HFF-Myc (cell line): ENCODE data around the gene ZNF20.

Source experiments
- DNase-seq: peaks from one replicate; pipeline ENCODE4 v3.0.0-alpha.2; 2011; ENCODE audit warnings: low read depth; ENCODE audit errors: extremely low read depth
- H3K4me3 ChIP-seq: replicated peaks from 2 replicates; pipeline ENCODE4 v1.5.1; 2011; ENCODE audit warnings: low read depth, mild to moderate bottlenecking, control low read depth, low read length
- TF ChIP-seq, protein P1 (sequence below): IDR thresholded peaks from 2 replicates; pipeline ENCODE4 v1.5.1; 2012; ENCODE audit warnings: mild to moderate bottlenecking, low read depth, low read length, control low read depth; ENCODE audit errors: missing control alignments

Gene ZNF20

DNA sequence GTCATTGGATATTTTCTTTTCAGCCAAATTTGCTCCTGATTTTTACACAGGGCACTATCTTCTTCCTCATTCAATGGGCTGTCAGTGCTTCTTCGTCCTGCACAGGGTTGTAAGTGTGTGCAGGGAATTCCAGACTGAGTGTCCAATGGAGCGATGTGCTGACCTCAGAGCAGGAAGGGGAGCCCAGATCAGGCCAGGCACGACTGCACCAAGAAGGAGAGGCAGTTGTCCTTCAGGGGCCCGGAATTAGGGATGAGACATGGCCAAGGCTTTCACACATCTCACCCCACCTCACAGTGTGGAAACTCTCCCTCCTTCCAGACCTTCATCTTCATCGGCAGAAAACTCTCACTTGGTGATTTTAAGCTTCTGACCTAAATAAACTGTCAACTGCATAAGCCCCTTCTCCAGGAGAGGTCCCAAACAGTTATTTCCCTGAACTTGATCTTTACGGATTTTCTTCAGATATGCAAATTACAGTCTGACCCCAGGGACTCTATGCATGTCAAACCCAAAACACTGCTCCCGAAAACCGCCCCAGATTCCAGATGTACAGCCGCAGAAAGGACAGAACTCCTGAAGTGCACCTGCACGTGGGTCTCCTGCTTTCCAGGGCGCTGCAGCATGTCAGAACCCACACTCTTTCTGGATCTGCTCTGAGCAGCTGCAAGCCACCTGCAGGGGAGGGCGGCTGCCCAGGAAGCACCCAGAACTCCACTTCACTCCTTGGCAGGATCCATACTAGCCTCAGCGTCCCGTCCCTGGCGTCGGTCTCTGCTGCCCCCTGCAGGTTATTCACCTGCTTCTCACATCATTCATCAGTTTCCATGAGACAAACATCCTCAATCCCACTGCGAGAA is 625 bp upstream of the ZNF20 start:
- TF ChIP-seq, protein P1, sequence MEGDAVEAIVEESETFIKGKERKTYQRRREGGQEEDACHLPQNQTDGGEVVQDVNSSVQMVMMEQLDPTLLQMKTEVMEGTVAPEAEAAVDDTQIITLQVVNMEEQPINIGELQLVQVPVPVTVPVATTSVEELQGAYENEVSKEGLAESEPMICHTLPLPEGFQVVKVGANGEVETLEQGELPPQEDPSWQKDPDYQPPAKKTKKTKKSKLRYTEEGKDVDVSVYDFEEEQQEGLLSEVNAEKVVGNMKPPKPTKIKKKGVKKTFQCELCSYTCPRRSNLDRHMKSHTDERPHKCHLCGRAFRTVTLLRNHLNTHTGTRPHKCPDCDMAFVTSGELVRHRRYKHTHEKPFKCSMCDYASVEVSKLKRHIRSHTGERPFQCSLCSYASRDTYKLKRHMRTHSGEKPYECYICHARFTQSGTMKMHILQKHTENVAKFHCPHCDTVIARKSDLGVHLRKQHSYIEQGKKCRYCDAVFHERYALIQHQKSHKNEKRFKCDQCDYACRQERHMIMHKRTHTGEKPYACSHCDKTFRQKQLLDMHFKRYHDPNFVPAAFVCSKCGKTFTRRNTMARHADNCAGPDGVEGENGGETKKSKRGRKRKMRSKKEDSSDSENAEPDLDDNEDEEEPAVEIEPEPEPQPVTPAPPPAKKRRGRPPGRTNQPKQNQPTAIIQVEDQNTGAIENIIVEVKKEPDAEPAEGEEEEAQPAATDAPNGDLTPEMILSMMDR: peak; percentile 87
- DNase-seq: peak; percentile 65
- H3K4me3 ChIP-seq: peak overlapping the region; percentile 70

DNA sequence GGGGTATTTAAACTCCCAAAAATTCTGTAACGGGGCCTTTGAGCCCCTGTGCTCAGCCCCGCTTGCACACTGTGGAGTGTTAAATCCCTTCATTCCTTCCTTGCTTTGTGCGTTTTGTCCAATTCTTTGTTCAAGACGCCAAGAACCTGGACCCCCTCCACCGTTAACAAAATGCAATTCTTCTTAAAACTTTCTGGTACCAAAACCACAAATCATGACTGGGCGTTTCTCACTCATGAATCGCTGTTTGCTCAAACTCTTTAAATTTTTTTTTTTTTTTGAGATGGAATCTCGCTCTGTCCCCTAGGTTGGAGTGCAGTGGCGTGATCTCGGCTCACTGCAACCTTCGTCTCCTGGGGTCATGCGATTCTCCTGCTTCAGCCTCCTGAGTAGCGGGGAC is 881 bp downstream of the ZNF20 start:
- peak overlapping the region; percentile 70 for H3K4me3 ChIP-seq
- TF ChIP-seq, protein P1: no peak
- no peak for DNase-seq

DNA sequence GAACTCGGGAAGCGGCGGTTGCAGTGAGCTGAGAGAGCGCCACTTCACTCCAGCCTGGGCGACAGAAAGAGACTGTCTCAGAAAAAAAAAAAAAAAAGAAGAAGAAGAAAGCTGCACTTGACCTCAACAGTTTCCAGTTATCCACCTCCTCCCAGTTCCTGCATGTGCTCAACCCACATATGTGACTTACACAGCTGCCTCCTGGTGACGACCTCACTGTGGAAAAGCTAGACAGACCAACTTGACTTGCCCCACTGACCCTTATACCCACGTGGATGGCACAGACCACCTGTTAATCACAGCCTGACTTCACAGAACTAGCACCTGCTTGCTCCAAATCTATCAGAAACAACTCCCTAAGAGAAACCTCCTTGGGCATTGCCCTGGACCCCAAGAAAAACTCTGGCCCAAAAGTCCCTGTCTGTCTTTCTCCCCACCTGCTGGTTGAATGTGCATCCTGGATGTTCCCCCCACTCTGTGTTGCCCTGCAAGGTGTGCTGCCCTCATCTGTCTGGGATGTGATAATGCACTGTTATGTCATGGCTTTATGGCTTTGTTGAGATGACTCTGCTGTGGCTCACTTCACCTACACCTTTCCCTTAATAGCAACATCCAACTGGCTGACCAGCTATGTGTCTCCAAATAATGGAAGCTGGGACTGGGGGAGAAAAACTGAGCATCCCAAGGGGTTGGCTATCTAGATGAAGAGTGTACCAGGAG is 2.8 kb downstream of the ZNF20 start:
- no peak for DNase-seq
- TF ChIP-seq, protein P1: peak; percentile 9
- no peak overlapping the region for H3K4me3 ChIP-seq

DNA sequence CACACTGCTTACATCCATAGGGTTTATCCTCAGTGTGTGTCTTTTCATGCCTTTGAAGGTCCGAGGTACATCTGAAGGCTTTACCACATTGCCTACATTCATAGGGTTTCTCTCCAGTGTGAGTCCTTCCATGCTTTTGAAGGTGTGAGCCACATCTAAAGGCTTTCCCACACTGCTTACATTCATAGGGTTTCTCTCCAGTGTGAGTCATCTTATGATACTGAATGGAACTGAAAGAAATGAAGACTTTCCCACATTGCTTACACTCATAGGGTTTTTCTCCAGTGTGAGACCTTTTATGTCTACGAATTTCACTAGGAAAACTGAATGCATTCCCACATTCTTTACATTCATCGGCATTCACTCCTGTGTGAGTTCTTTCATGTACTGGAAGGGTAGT is 7.1 kb downstream of the ZNF20 start:
- DNase-seq: no peak
- TF ChIP-seq, protein P1: no peak
- no peak overlapping the region for H3K4me3 ChIP-seq

DNA sequence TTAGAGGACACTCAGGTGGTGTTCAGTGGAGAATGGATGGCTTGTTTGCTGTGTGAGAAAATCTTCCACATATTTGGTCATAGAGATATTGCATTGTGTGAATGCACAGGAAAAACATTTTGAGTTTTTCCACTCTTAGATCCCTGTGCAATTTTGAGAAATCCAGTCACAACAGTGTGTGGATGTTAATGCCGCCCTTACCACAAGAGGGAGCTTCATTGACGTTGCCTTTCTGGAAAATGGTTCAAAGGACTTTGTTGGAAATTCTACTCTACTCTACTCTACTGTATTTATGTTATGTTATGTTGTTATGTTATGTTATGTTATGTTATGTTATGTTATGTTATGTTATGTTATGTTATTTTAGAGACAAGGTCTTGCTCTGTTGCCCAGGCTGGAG is 13.4 kb downstream of the ZNF20 start:
- TF ChIP-seq, protein P1: peak; percentile 27
- H3K4me3 ChIP-seq: no peak overlapping the region
- DNase-seq: no peak

DNA sequence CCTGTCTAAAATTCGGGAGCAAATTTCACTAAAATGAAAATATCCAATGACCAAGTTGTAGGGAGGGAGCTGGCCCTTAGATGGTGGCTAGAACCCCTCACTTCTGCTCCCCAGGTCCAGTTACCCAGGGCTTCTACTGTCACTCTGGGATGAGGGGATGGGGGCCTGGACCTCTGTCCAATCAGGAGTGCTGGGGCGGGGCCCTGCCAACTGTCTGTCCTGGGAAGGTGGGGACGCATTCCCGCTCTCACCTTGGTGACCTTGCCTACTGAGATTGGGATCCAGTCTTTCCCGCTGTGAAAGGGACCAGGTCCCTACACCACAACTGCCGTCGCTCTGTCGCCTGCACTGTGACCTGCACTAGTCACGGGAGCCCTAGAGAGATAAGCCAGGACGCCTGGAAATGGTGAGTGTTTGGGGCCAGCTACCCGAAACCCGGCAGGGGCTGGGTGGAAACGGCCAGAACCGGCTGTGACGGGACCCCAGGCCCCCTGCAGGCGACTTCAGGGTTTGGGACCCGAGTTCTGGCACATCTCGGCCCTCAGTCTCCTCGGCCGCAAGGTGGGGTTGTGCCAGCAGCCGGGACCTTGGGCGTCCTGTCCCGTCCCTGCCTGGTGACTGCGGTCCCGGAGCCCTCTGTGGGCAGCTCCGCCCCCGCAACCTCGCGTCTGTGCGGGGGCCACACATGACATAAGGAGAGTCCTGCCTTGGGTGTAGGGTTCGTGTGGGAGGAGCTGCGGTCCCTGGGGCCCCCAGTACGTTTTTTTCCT is 22.8 kb downstream of the ZNF20 start:
- no peak for DNase-seq
- H3K4me3 ChIP-seq: no peak overlapping the region
- TF ChIP-seq, protein P1: no peak
